Stimulated activated naive CD4-positive, alpha-beta T cell (primary cell): Measurements from ENCODE around the gene RPRD1B.
"Not testable (repeated sequence)": the region's sequence is repeated elsewhere in the genome, so short reads cannot be mapped to it uniquely, and the experiment has no call there.

Source experiments
- DNase-seq, 6 experiments: peaks; one replicate each; lab custom pipeline; 2025; lab: John Stamatoyannopoulos, UW

RPRD1B gene

GRCh38 chr20:38104285-38104684, 70.7 kb downstream of the RPRD1B start:
- DNase-seq, result no peak

- no peak for DNase-seq
Measured at GRCh38 chr20:38106461-38106860, 72.9 kb downstream of the RPRD1B start.

- not testable (repeated sequence) for DNase-seq
Measured at GRCh38 chr20:38107386-38107785, 73.8 kb downstream of the RPRD1B start.

- not testable (repeated sequence) for DNase-seq
Measured at GRCh38 chr20:38107916-38108315, 74.4 kb downstream of the RPRD1B start.

GRCh38 chr20:38108438-38108985, 75.0 kb downstream of the RPRD1B start:
- no peak for DNase-seq

- no peak for DNase-seq
Measured at GRCh38 chr20:38108986-38109541, 75.5 kb downstream of the RPRD1B start.

- DNase-seq, result no peak
Measured at GRCh38 chr20:38109591-38110524, 76.3 kb downstream of the RPRD1B start.

GRCh38 chr20:38110525-38111178, 77.1 kb downstream of the RPRD1B start:
- no peak for DNase-seq

GRCh38 chr20:38111366-38112232, 78.1 kb downstream of the RPRD1B start:
- no peak for DNase-seq

- no peak for DNase-seq
Measured at GRCh38 chr20:38112261-38112929, 78.8 kb downstream of the RPRD1B start.

- no peak for DNase-seq
Measured at GRCh38 chr20:38112930-38113294, 79.4 kb downstream of the RPRD1B start.

- no peak for DNase-seq
Measured at GRCh38 chr20:38113401-38114325, 80.1 kb downstream of the RPRD1B start.

- no peak for DNase-seq
Measured at GRCh38 chr20:38114353-38114791, 80.8 kb downstream of the RPRD1B start.

- DNase-seq, result no peak
Measured at GRCh38 chr20:38115205-38115604, 81.7 kb downstream of the RPRD1B start.

- no peak for DNase-seq
Measured at GRCh38 chr20:38115896-38116295, 82.3 kb downstream of the RPRD1B start.

GRCh38 chr20:38116409-38117165, 83.0 kb downstream of the RPRD1B start:
- no peak for DNase-seq

- no peak for DNase-seq
Measured at GRCh38 chr20:38117205-38117604, 83.7 kb downstream of the RPRD1B start.

- no peak for DNase-seq
Measured at GRCh38 chr20:38117635-38118034, 84.1 kb downstream of the RPRD1B start.

GRCh38 chr20:38119446-38119845, 85.9 kb downstream of the RPRD1B start:
- no peak for DNase-seq
